Measurements from ENCODE around the gene CENPW.

CENPW gene

GRCh38 chr6:126388104-126388598 is 48.2 kb downstream of the CENPW start:
- ATAC-seq = no peak
- no peak overlapping the region for H3K27ac Mint-ChIP-seq

GRCh38 chr6:126396131-126396530 is 56.2 kb downstream of the CENPW start:
- Mint-ChIP-seq H3K4me1 (no peaks in the 10 kb centered on the region), H3K4me3 (no peak overlapping the region), H3K9me3 (peaks cover 4% of the 10 kb centered on the region), H3K27me3 (no peaks in the 10 kb centered on the region), H3K27ac (no peak overlapping the region), H3K36me3 (ENCODE audit: low read depth) (no peaks in the 10 kb centered on the region)
- no peak for DNase-seq
- ATAC-seq = no peak

More at GRCh38 chr6:126388104-126388598, 48.2 kb downstream of the CENPW start:
- Mint-ChIP-seq H3K36me3 (ENCODE audit: low read depth) (no peaks in the 10 kb centered on the region), H3K9me3 (peaks cover 11% of the 10 kb centered on the region), H3K27me3 (no peaks in the 10 kb centered on the region), H3K4me3 (no peak overlapping the region), H3K4me1 (no peaks in the 10 kb centered on the region)
- DNase-seq = no peak
